ENCODE results near the gene GALNT18.

The GALNT18 gene

DNA sequence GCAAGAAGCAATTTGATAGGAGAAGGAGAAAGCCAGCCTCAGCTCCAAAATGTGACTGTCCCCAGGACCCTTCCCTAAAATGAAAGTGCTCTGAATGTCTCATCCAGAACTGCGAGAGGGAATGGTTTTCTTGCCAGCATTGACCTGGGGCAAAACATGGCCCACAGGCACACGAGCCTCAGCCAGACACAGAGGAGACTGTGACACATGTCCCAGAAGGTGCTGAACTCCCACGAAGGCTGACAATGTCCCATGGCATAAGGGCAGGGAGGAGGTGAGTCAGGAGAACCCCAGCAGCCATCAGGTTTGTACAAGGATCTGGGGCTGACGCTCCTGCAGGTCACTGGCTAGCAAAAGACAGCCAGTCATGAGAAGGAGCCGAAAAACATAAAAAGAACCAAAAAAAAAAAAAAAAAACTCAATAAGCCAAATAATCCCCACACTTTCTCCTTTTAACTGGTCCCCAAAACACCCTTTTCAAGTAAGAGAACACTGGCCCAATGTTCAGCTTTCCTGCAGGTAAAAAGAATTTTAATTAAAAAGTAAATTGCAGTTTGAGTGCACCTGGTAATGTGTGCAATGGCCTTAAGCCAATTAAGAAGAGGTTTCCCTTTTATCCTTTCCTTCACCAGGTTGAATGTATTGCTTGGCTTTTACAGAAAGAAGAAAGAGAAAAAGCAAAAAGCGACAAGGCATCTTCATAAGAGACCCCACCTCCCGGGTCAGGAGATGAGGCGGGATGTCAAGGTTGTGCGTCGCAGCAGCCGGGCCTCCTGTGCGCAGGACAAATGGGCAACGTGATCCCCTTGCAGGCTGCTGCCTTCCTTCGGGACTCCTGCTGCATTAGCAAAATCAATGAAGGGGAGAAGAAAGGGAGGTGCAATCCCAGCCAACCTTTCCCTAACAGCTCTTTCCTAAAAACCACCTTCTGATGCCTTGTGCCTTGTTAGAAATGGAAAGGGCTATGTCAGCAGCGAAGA is 43.6 kb downstream of the GALNT18 start:
- TF ChIP-seq, protein P1, sequence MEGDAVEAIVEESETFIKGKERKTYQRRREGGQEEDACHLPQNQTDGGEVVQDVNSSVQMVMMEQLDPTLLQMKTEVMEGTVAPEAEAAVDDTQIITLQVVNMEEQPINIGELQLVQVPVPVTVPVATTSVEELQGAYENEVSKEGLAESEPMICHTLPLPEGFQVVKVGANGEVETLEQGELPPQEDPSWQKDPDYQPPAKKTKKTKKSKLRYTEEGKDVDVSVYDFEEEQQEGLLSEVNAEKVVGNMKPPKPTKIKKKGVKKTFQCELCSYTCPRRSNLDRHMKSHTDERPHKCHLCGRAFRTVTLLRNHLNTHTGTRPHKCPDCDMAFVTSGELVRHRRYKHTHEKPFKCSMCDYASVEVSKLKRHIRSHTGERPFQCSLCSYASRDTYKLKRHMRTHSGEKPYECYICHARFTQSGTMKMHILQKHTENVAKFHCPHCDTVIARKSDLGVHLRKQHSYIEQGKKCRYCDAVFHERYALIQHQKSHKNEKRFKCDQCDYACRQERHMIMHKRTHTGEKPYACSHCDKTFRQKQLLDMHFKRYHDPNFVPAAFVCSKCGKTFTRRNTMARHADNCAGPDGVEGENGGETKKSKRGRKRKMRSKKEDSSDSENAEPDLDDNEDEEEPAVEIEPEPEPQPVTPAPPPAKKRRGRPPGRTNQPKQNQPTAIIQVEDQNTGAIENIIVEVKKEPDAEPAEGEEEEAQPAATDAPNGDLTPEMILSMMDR (IDR thresholded peaks at IDR 0.05; ENCODE audit: low read depth, low read length, missing control alignments) = no peak
- DNase-seq (ENCODE audit: low read depth) = no peak
- in situ Hi-C loops (cut with HindIII; ENCODE audit: low sequenced_read_pairs) = no loop called here
- H3K4me3 ChIP-seq (ENCODE audit: low read depth, low read length) = no peak overlapping the region

DNA sequence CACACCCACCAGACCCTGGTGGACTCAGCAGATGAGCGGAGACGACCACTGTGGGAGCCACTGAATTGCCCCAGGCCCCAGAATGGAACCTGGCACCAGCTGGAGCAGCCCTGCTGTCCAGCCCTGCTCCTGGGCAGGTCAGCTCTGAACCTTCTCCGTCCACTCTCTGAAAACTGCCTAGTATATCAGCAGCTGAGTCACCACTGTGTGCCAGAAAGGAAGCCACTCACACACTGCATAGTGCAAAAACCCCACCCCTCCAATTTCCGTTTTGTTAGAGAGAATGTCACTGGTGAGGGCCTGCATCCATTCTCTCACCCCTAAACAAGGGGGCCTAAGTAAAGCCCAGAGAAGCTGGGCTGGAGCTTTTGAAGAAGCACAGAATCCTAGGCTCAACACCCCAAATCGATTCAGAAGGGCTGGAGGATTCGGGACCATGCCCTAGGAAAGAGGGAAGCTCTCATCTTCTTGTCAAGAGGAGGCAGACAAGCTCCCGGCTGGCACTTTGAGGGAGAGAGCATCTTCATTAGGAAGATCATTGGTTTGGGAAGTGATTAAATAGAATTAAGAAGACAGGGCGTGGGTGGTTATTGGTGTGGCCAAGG is 44.5 kb downstream of the GALNT18 start:
- DNase-seq (ENCODE audit: low read depth) = no peak
- TF ChIP-seq, protein P1 (IDR thresholded peaks at IDR 0.05; ENCODE audit: low read depth, low read length, missing control alignments) = no peak
- no peak overlapping the region for H3K4me3 ChIP-seq (ENCODE audit: low read depth, low read length)
- in situ Hi-C loops (cut with HindIII; ENCODE audit: low sequenced_read_pairs) = no loop called here

DNA sequence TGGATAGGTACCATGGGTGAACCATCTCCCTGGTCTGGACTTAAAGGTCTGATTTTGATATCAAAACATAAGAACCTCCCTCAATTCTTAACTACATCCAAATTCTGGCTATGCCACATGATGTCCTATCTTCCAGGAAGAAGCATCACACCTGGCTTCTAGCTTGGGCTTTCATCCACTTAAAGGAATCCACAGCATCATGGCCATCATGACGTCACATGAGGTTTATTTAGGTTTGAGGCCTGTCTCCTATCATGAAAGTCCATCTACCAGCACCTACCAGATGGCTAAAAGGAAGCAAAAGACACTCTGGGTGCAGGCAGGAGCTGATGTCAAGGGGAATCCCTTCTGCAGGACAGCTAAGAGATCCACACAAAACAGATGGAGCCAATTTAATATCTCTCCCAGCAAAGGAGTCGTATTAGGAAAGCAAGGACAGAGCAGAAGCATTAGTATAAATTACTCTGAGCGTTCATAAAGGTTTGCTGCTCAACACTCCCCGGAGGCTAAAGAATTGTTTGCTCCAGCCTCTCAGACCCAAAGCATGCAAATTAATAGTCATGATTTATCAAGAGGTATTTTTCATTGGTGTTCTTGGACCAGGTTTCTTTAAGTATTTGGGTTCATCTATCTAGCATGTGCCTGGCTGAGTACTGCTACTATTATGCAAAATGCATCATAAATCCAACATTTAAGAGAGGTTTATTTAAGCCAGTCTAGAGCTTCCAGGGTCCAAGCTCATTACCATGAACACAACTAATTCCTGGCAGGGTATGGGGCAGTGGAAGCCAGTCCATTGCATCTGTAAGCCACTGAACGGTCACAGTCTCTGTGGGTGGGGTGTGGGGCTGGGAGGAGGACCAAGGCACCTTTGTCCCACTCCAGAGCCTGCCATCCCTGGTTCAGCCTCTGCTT is 47.2 kb downstream of the GALNT18 start:
- TF ChIP-seq, protein P1 (IDR thresholded peaks at IDR 0.05; ENCODE audit: low read depth, low read length, missing control alignments) = no peak
- H3K4me3 ChIP-seq (ENCODE audit: low read depth, low read length) = no peak overlapping the region
- DNase-seq (ENCODE audit: low read depth) = no peak
- in situ Hi-C loops (cut with HindIII; ENCODE audit: low sequenced_read_pairs) = no loop called here

DNA sequence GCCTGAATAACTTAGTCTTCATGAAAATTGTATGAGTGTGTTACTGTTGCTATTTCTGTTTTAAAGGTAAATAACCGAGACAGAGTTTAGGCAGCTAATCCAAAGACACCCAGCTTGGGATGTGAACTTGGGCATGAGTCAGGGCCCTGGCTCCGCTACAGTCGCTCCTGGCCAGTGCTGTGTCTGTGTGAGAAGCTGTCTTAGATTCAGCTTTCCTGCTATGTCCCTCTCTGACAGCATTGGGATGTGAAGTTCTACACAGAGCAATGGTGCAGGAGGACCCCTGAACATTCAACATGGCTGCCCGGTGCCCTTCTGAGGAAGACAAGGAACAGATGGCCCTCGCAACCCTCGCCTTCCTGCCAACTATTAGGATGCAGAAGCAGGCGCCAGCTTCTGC is 49.4 kb downstream of the GALNT18 start:
- H3K4me3 ChIP-seq (ENCODE audit: low read depth, low read length) = no peak overlapping the region
- DNase-seq (ENCODE audit: low read depth) = no peak
- in situ Hi-C loops (cut with HindIII; ENCODE audit: low sequenced_read_pairs) = no loop called here
- TF ChIP-seq, protein P1 (IDR thresholded peaks at IDR 0.05; ENCODE audit: low read depth, low read length, missing control alignments) = no peak

DNA sequence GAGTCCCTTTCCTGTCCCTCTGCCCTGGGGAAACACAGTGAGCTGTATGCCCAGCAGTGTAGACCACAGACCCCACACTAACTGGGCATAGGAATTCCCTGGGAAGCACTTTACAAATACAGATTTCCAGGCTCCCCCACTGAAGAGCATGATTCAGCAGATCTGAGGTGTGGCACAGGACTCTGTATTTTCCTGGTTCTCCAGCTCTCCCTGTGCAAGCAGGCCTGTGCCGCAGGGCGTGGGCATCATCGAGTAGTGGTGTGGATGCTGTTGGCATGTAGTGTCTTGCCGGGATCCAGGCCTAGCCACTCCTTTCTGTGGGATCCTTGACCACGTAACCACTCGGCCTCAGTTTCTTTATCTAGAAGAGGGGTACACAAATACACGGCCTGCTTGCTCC is 49.9 kb downstream of the GALNT18 start:
- in situ Hi-C loops (cut with HindIII; ENCODE audit: low sequenced_read_pairs) = no loop called here
- H3K4me3 ChIP-seq (ENCODE audit: low read depth, low read length) = no peak overlapping the region
- TF ChIP-seq, protein P1 (IDR thresholded peaks at IDR 0.05; ENCODE audit: low read depth, low read length, missing control alignments) = no peak
- DNase-seq (ENCODE audit: low read depth) = no peak

DNA sequence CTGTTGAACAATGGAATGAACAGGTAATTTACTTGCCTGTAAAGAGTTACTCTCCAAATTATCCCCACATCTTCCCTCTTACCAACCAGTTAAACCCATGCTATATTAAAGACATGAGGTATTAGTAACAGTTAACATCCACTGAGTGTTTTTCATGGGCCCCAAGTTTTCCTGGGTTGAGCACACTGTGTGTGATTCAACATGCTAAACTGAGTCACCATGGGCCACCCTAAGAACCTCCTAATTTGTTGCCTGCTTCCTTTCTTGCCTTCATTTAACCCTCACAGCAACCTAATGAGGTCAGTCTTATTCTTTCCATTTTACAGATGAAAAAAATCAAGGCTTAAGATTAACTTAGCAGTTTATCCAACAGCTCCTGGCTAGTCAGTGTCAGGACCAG is 51.0 kb downstream of the GALNT18 start:
- DNase-seq (ENCODE audit: low read depth) = no peak
- TF ChIP-seq, protein P1 (IDR thresholded peaks at IDR 0.05; ENCODE audit: low read depth, low read length, missing control alignments) = no peak
- no peak overlapping the region for H3K4me3 ChIP-seq (ENCODE audit: low read depth, low read length)
- in situ Hi-C loops (cut with HindIII; ENCODE audit: low sequenced_read_pairs) = no loop called here

Data from astrocyte of the cerebellum (primary cell).